Ammon's horn (tissue), 1 donor: Measurements from ENCODE around the gene PPARG.

Experiments used
- DNase-seq: peaks from one replicate; pipeline ENCODE4 v3.0.0-alpha.2; 2016; ENCODE audit warnings: low spot score

PPARG gene

GRCh38 chr3:12345584-12346494 is 57.0 kb downstream of the PPARG start:
- DNase-seq: no peak

GRCh38 chr3:12347301-12347700 is 58.4 kb downstream of the PPARG start:
- no peak for DNase-seq

GRCh38 chr3:12349895-12350811 is 61.3 kb downstream of the PPARG start:
- peak; percentile 31 for DNase-seq

DNA sequence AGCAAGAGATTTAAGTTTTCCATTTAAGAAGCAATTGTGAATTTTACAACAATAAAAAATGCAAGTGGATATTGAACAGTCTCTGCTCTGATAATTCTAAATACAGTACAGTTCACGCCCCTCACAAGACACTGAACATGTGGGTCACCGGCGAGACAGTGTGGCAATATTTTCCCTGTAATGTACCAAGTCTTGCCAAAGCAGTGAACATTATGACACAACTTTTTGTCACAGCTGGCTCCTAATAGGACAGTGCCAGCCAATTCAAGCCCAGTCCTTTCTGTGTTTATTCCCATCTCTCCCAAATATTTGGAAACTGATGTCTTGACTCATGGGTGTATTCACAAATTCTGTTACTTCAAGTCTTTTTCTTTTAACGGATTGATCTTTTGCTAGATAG is 62.3 kb downstream of the PPARG start:
- DNase-seq: no peak

GRCh38 chr3:12352253-12352652 is 63.4 kb downstream of the PPARG start:
- no peak for DNase-seq

GRCh38 chr3:12352755-12353154 is 63.9 kb downstream of the PPARG start:
- DNase-seq: no peak

DNA sequence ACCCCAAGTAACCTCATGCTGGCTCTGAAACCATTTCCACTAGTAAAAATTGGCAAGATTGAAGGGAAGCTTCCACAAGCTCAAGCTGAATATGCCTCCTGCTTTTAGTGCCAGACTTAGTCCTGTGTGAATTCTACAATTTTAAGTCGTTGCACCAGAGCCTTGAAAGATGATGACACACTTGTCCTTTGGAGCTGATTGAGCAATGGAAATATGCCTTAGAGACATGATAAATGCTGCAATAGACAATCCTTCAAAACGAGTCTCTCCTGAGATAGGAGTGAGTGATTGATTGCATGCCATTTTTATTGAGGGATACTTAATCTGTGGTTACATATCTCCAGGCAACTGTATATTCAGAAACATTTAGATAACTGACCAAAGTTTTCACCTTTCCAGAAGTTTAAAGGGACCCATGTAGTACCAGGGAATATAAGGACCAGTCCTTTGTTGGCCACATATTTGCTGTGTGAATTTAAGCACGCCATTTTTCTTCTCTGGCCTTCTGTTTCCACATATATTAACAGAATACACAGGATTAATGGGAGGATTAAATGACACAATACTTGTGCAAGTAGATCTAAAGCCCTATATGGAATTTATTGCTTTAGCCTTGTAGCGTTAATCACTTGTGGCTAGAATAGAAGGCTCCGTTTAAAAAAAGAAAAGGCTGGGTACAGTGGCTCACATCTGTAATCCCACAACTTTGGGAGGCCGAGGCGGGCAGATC is 65.1 kb downstream of the PPARG start:
- no peak for DNase-seq

DNA sequence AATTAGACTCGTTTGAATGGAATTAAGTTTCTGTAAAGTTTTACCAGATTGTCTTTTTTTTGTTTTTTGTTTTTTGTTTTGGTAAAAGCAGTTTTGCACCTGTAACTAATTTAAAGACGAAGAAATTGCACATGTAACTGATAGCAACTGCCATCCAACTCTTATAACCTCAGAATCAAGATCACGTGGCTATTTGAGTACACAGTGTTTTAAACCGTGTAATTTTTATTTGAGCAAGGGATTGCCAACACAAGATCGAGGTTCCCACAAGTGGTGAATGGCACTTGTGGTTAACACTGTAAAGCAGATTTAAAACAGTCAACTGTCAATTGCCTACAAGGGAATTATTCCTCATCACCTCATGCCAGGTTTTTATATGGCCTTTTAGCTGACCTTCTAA is 67.3 kb downstream of the PPARG start:
- no peak for DNase-seq

- DNase-seq: no peak
These were observed 68.1 kb downstream of the PPARG start for GRCh38 chr3:12356996-12357395.

DNA sequence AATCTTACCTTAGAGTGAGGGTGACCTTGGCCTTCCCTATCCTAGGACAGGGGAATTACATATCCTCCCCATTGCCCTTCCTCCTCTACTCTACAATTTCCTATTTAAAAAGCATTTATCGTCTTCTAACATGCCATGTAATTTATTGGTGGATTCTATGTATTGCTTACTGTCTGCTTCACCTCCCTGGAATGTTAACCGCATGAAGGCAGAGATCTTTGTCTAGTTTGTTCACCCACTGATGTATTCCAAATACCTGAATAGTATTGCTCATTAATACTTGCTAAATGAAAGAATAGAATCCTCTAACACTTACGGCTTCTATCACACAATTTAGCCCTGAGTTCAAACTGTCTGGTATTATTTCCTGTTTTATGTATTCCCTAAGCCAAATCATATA is 68.6 kb downstream of the PPARG start:
- DNase-seq: no peak

GRCh38 chr3:12363397-12364195 is 74.7 kb downstream of the PPARG start:
- no peak for DNase-seq

GRCh38 chr3:12367346-12367745 is 78.5 kb downstream of the PPARG start:
- no peak for DNase-seq

- no peak for DNase-seq
These were observed 80.2 kb downstream of the PPARG start for GRCh38 chr3:12369029-12369428.

DNA sequence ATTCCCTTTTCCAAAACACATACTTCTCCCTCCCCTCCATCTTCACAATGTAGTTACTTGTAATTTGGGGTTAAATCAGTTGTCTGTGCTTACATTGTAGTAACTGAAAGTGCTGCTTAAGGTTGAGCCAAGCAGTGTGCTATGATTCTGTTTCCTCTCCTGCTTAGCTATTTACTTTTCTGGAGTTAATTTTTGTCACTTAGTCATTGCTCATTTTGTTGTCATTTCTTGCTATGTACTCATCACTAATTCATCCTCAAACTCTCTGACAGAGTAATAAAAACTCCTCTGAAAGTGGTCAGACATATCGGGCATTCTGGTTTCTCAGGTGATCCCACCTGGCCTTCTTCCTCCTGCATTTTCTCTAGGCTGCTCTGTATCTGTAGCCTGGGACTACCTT is 80.7 kb downstream of the PPARG start:
- DNase-seq: no peak

- DNase-seq: no peak
These were observed 81.9 kb downstream of the PPARG start for GRCh38 chr3:12370758-12371157.

DNA sequence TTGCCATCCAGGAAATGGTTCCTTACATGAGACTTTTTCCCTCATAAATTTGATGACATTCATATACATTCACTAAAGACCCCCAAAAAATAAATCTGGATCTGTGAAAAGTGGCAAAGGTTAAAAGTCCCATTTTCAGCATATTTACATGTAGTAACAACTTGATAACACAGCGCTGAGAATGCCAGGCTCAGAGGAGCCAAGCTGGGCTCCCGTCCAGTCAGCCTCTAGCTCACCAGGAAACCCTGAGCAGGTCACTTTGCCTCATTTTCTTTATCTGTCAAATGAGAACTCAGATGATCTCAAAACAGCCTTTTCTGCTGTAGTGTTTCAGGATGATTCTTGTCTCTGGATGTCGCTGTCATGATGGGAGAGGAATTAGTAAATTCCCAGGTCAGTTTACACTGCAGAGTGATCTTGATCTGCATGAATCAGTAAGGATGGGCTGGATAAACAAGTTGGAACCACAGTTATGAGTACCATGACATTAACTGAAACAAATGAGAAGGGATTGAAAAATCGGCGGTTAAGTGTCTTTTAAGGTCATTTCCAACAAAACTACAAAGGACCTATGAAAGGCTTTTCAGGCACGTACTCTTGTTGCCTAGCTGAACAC is 82.8 kb downstream of the PPARG start:
- DNase-seq: no peak

DNA sequence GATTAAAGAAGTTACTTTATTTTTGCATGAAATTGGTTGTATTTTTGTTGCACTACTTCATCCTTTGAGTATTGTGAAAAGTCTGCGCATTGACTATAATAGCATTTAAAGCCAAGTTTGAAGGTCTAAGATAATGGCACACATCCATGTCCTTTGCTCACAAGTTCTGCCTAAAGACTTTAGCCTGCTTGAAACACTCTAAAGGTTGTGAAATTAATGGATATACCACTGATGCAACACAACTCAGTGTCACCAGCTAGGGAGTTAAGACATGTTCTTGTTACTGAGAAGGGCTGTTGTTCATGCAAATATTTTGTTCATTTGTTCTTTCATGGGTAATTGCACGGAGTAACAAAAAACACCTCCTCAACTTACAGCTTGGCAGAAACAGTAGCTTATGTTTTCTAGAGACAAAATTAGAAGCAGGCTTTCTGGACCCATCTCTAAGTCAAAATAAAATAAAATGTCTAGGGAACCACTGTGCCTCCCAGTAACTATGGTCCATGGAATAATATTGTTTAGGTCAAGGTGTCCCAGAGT is 83.9 kb downstream of the PPARG start:
- DNase-seq: peak; percentile 14

- DNase-seq: no peak
These were observed 86.7 kb downstream of the PPARG start for GRCh38 chr3:12375572-12375971.

DNA sequence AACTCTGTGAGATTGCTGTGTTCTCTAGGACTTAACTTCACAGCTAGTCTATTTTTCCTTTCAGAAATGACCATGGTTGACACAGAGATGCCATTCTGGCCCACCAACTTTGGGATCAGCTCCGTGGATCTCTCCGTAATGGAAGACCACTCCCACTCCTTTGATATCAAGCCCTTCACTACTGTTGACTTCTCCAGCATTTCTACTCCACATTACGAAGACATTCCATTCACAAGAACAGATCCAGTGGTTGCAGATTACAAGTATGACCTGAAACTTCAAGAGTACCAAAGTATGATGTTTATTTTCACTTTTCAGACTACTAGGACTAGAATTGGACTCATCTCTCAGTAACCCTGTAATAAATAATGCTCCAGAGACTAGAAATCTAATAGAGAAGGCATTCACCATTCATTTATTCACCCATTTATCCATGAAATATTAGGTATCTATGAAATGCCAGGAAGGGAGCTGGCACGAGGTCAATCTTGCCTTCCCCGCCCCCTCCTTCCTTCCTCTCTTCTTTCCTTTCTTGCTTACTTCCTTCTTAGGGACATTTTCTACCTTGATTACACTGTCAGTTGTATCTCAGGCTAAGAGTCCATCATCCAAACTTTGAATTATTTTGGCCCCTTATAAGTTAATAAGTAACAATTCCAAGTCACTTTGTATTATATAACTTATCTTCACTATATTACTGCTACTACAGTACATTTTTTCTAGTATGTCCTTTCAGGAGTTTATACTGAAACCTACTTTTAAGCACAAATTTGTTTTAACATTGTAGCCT is 91.0 kb downstream of the PPARG start:
- DNase-seq: no peak

- DNase-seq: no peak
These were observed 91.6 kb downstream of the PPARG start for GRCh38 chr3:12380461-12380860.
